Stimulated activated CD8-positive, alpha-beta memory T cell treated with anti-CD3 and anti-CD28 coated beads, Interleukin-15, amount 100 ng/mL, for 4 hours (primary cell): ENCODE measurements around the gene EIF2D.
A peak's percentile ranks its signal among the peaks of the same experiment; 100 is the strongest.
"Not testable (repeated sequence)": the region's sequence is repeated elsewhere in the genome, so short reads cannot be mapped to it uniquely, and the experiment has no call there.

Experiments used
- DNase-seq, 2 donors: peaks; one replicate each; pipeline ENCODE4 v3.0.0-alpha.2; 2020; ENCODE audit warnings: low read depth in 2 of 2

The EIF2D gene

GRCh38 chr1:206635080-206635977, 23.1 kb upstream of the EIF2D start, which contains the start of gene DYRK3:
Gene DYRK3 (plus strand): TSS chr1:206635536. CDS start chr1:206635704, 168 bp downstream.
- peak; percentile 81 to 82 for DNase-seq

GRCh38 chr1:206634365-206635079, 22.3 kb upstream of the EIF2D start:
- peak; percentile 22 to 50 for DNase-seq

GRCh38 chr1:206633708-206634121, 21.4 kb upstream of the EIF2D start:
- DNase-seq: no peak

GRCh38 chr1:206631085-206631509, 18.8 kb upstream of the EIF2D start:
- no peak for DNase-seq

- DNase-seq: no peak
These were observed 16.7 kb upstream of the EIF2D start for GRCh38 chr1:206628916-206629315.

GRCh38 chr1:206626396-206626795, 14.1 kb upstream of the EIF2D start:
- DNase-seq: not testable (repeated sequence)

- DNase-seq: no peak
These were observed 2.9 kb downstream of the EIF2D start for GRCh38 chr1:206609229-206609991.

GRCh38 chr1:206608108-206608698, 4.1 kb downstream of the EIF2D start:
- peak in 1 of 2 donors; percentile 28 for DNase-seq

GRCh38 chr1:206606867-206607266, 5.4 kb downstream of the EIF2D start:
- no peak for DNase-seq

GRCh38 chr1:206604861-206605260, 7.4 kb downstream of the EIF2D start:
- DNase-seq: no peak

- no peak for DNase-seq
These were observed 11.7 kb downstream of the EIF2D start for GRCh38 chr1:206600527-206600926.

- DNase-seq: no peak
These were observed 16.0 kb downstream of the EIF2D start for GRCh38 chr1:206596319-206596666.

GRCh38 chr1:206595581-206596318, 16.5 kb downstream of the EIF2D start:
- no peak for DNase-seq

GRCh38 chr1:206593351-206593925, 18.8 kb downstream of the EIF2D start:
- no peak for DNase-seq

GRCh38 chr1:206591696-206592095, 20.6 kb downstream of the EIF2D start:
- DNase-seq: no peak

- no peak for DNase-seq
These were observed 21.0 kb downstream of the EIF2D start for GRCh38 chr1:206591226-206591625.

- peak in 1 of 2 donors; percentile 66 for DNase-seq
These were observed 22.1 kb downstream of the EIF2D start for GRCh38 chr1:206590025-206590758.

- no peak for DNase-seq
These were observed 23.1 kb downstream of the EIF2D start for GRCh38 chr1:206589206-206589605.

- no peak for DNase-seq
These were observed 23.8 kb downstream of the EIF2D start for GRCh38 chr1:206588492-206588891.

GRCh38 chr1:206587904-206588303, 24.4 kb downstream of the EIF2D start:
- DNase-seq: no peak
